K562 (cell line): ENCODE results near the gene KCTD4. TPM values are rescaled to one million over a fixed set of nuclear protein-coding genes. Genes with fewer than 3 reads are reported as not detected.

Experiments used
- ATAC-seq: fragments of 200-7000 bp; cut with Tn5 transposase; 3 replicates; pipeline ENCODE4 v1.9.1; 2020; ENCODE audit warnings: moderate library complexity
- BruUV-seq: library from RNA; stranded (reverse); fragments of 400-500 nt; replicated peaks from 2 replicates; lab custom pipeline; 2021; lab: Mats Ljungman, UMichigan
- CTCF ChIA-PET: fragments of 300-600 bp; formaldehyde crosslinking; extraction: SDS; loops from one replicate; lab custom pipeline; 2021; ENCODE audit warnings: low intra/inter-chr PET ratio; lab: Yijun Ruan, JAX
- POLR2A ChIA-PET: fragments of 300-600, 350-650 bp; sonication (Branson Sonifier 250); formaldehyde crosslinking; extraction: SDS; loops from one replicate; lab custom pipeline; 2021; ENCODE audit warnings: antibody characterized with exemption, inconsistent platforms; lab: Yijun Ruan, JAX
- DNase-seq, 4 experiments: peaks; one replicate each; pipeline versions ENCODE4 v3.0.0 to v3.0.0-alpha.2; 2011 to 2018; ENCODE audit warnings: low spot score in 3 of 4, mixed read lengths in 3 of 4; ENCODE audit errors: extremely low read depth in 1 of 4
- FAIRE-seq: peaks from 2 replicates; lab custom pipeline; 2011; peaks lifted over from hg19 to GRCh38; lab: Jason Lieb, UNC
- H2AFZ ChIP-seq: 2 replicates; pipeline ENCODE4 v1.6.0; 2011; ENCODE audit warnings: low read depth, low read length, control low read depth, inconsistent platforms
- H3K27ac ChIP-seq: fragments of 200-600 bp; 3 replicates; pipeline ENCODE4 v1.8.0; 2011; ENCODE audit warnings: low read depth, mild to moderate bottlenecking, control low read depth, inconsistent platforms, low read length, moderate library complexity, mixed read lengths; ENCODE audit errors: extremely low read depth
- H3K27me3 ChIP-seq, 2 experiments: fragments of 300-600 bp in 1 of 2; 2 replicates in 1 of 2; 3 replicates in 1 of 2; pipeline versions ENCODE4 v1.6.0 to v1.8.0; 2011; ENCODE audit warnings: inconsistent platforms in 2 of 2, low read length in 2 of 2, mild to moderate bottlenecking in 1 of 2, mixed read lengths in 1 of 2, moderate library complexity in 1 of 2; ENCODE audit not compliant: control insufficient read depth in 2 of 2, insufficient read depth in 2 of 2
- H3K36me3 ChIP-seq: fragments of 300-600 bp; 3 replicates; pipeline ENCODE4 v1.8.0; 2011; ENCODE audit warnings: mild to moderate bottlenecking, low read length, inconsistent platforms; ENCODE audit not compliant: control insufficient read depth, insufficient read depth
- H3K4me1 ChIP-seq, 2 experiments: fragments of 200-600 bp in 1 of 2; replicated peaks in 1 of 2; 2 replicates in 1 of 2; 3 replicates in 1 of 2; pipeline versions ENCODE4 v1.5.1 to v1.8.0; 2011; ENCODE audit warnings: inconsistent platforms in 2 of 2, low read length in 2 of 2, mild to moderate bottlenecking in 1 of 2, mixed read lengths in 1 of 2, moderate library complexity in 1 of 2; ENCODE audit not compliant: control insufficient read depth in 2 of 2, insufficient read depth in 2 of 2
- H3K4me2 ChIP-seq: 2 replicates; pipeline ENCODE4 v1.6.1; 2011; ENCODE audit warnings: low read length, control low read depth, inconsistent platforms, mixed read lengths; ENCODE audit not compliant: insufficient read depth
- H3K4me3 ChIP-seq: fragments of 200-600 bp; sonication (generic), shearing (Covaris generic); 2 replicates; pipeline ENCODE4 v1.5.1; 2016; ENCODE audit warnings: control low read depth, inconsistent platforms
- H3K79me2 ChIP-seq: fragments of 200-600 bp; 3 replicates; pipeline ENCODE4 v1.8.0; 2011; ENCODE audit warnings: low read length, inconsistent platforms; ENCODE audit not compliant: control insufficient read depth, insufficient read depth
- H3K9ac ChIP-seq, 2 experiments: 2 replicates each; pipeline versions ENCODE4 v1.6.0 to v1.6.1; 2011; ENCODE audit warnings: low read depth in 2 of 2, low read length in 2 of 2, control low read depth in 1 of 2, inconsistent platforms in 1 of 2, mild to moderate bottlenecking in 1 of 2, mixed read lengths in 1 of 2; ENCODE audit not compliant: insufficient read depth in 1 of 2
- H3K9me1 ChIP-seq: one replicate; pipeline ENCODE4 v1.6.0; 2011; ENCODE audit warnings: inconsistent platforms, mild to moderate bottlenecking, low read length, moderate library complexity; ENCODE audit not compliant: control insufficient read depth, insufficient read depth
- H3K9me3 ChIP-seq: replicated peaks from 2 replicates; pipeline ENCODE4 v1.5.1; 2011; ENCODE audit warnings: low read depth, low read length, inconsistent platforms; ENCODE audit not compliant: control insufficient read depth, insufficient read depth
- H4K20me1 ChIP-seq: replicated peaks from 2 replicates; pipeline ENCODE4 v1.6.1; 2011; ENCODE audit warnings: low read length, inconsistent platforms, mixed read lengths; ENCODE audit not compliant: control insufficient read depth, insufficient read depth
- CCAR2 ChIP-seq: fragments of 200-400 bp; formaldehyde crosslinking; IDR thresholded peaks from 2 replicates; pipeline ENCODE4 v1.6.1; 2017; ENCODE audit warnings: mild to moderate bottlenecking, low read depth, low read length
- DNMT1 ChIP-seq: fragments of 450-650 bp; IDR thresholded peaks from 2 replicates; pipeline ENCODE4 v1.6.1; 2016; ENCODE audit warnings: antibody characterized with exemption, mild to moderate bottlenecking
- FOXP1 ChIP-seq: sonication (generic); formaldehyde crosslinking; IDR thresholded peaks from 2 replicates; pipeline ENCODE4 v1.8.0; 2022; ENCODE audit warnings: mild to moderate bottlenecking, missing genetic modification reagents
- HMBOX1 ChIP-seq: sonication (generic); IDR thresholded peaks from 2 replicates; pipeline ENCODE4 v1.6.1; 2016
- MAZ ChIP-seq, 2 experiments: fragments of 450-650 bp in 1 of 2; sonication (generic) in 1 of 2; formaldehyde crosslinking; IDR thresholded peaks in 1 of 2; conservative IDR thresholded peaks in 1 of 2; 2 replicates each; pipeline versions ENCODE4 v1.4.0 to v1.5.0; 2020; ENCODE audit warnings: mild to moderate bottlenecking in 1 of 2, missing genetic modification reagents in 1 of 2
- MCM5 ChIP-seq: fragments of 450-650 bp; IDR thresholded peaks from 2 replicates; pipeline ENCODE4 v1.6.1; 2016; ENCODE audit warnings: low read depth
- MITF ChIP-seq: IDR thresholded peaks from 2 replicates; pipeline ENCODE4 v1.6.1; 2014; ENCODE audit warnings: antibody characterized with exemption
- PBX2 ChIP-seq, 2 experiments: IDR thresholded peaks in 1 of 2; conservative IDR thresholded peaks in 1 of 2; 2 replicates each; pipeline ENCODE4 v1.6.1; 2016; ENCODE audit warnings: low read depth in 2 of 2, mild to moderate bottlenecking in 1 of 2, missing compliant biosample characterization in 1 of 2, missing genetic modification characterization in 1 of 2, moderate library complexity in 1 of 2
- ZNF121 ChIP-seq: sonication (generic); formaldehyde crosslinking; conservative IDR thresholded peaks from 2 replicates; pipeline ENCODE4 v1.8.0; 2022; ENCODE audit warnings: missing genetic modification reagents
- ZNF165 ChIP-seq: fragments of 250-450 bp; sonication (Bioruptor Pico); IDR thresholded peaks from 2 replicates; pipeline ENCODE4 v1.4.0; 2020; ENCODE audit warnings: borderline replicate concordance
- ZNF699 ChIP-seq: fragments of 250-450 bp; sonication (Bioruptor Pico); IDR thresholded peaks from 2 replicates; pipeline ENCODE4 v1.8.0; 2021; ENCODE audit warnings: mild to moderate bottlenecking, moderate library complexity; ENCODE audit not compliant: insufficient replicate concordance
- WGBS: fragments of 100-300 bp; shearing (Covaris generic); methylation state at CpG from one replicate; pipeline ENCODE4 v1.1.6; 2016; ENCODE audit warnings: low coverage, mixed read lengths; ENCODE audit not compliant: insufficient coverage; ENCODE audit errors: missing lambda C conversion rate; 5-methylcytosine and 5-hydroxymethylcytosine counted together
- in situ Hi-C: fragments of 300-500 bp; cut with MboI; formaldehyde crosslinking; loops from 4 replicates; pipeline ENCODE4 v1.15.0; 2018; ENCODE audit warnings: inconsistent platforms, mixed read lengths
- intact Hi-C: fragments of 100-400 bp; cut with micrococcal nuclease; formaldehyde crosslinking; loops from 2 replicates; pipeline ENCODE4 v1.14.2; 2022
- polyA plus RNA-seq, 8 experiments: library from polyadenylated mRNA; depleted of rRNA in 4 of 8; stranded (reverse) in 5 of 8; unstranded in 3 of 8; fragments of >200 nt; fragmentation: Nextera tagmentation in 2 of 8; fragmentation: Illumina TruSeq in 1 of 8; extraction: Ambion mirVana in 2 of 8; extraction: Trizol in 1 of 8; gene quantifications; 2 replicates each; pipeline versions ENCODE4 v1.2.1 to v1.2.3, GENCODE V29; 2011 to 2014; ENCODE audit warnings: inconsistent platforms in 1 of 8, missing spikeins in 1 of 8
- total RNA-seq, 7 experiments: library from RNA; depleted of rRNA in 6 of 7; stranded (reverse); fragments of >200 nt in 6 of 7; fragmentation: Illumina TruSeq in 2 of 7; extraction: Trizol in 2 of 7; gene quantifications; 2 replicates each; pipeline versions ENCODE4 v1.2.1 to v1.2.3, GENCODE V29; 2011 to 2021; ENCODE audit warnings: low replicate concordance in 1 of 7
- TF ChIP-seq, protein P1 (sequence below): fragments of 150-350 bp; conservative IDR thresholded peaks from 2 replicates; pipeline ENCODE4 v1.6.1; 2014; ENCODE audit warnings: low read length

Gene KCTD4
- total and polyA plus RNA-seq, 9 of the 15 experiments (the other 6 are each of a cell fraction or from before 2014, with no cell fraction given) = not detected

DNA sequence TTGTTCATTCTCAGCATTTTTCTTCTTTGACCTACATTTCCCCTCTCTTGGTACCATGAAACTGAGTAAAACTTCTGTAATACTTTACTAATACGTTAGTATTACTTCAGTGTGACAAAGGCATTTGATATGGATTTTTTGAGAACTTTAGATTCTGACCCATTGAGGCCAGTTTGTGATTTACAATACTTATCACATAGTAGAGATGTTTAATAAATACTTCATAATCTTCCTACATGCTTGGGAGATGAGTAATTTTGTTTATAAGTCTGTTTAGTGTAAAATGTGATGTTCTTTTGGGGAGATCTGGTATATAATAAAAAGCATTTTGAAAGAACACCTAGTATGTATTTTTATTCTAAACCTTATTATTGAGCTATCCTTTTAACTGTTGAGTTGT, 50.9 kb downstream of the KCTD4 start:
- no peak overlapping the region for H3K4me3 ChIP-seq
- CTCF ChIA-PET = no interaction called here
- ATAC-seq = no peak
- no peak overlapping the region for H3K27ac ChIP-seq
- BruUV-seq = no TSS peak
- H3K79me2 ChIP-seq = peaks cover 42% of the 10 kb centered on the region
- no peak overlapping the region for H3K9ac ChIP-seq
- H3K4me2 ChIP-seq = no peak overlapping the region
- POLR2A ChIA-PET = no interaction called here
- 100% methylated on average over 1 of the region's 1 CpG for WGBS
- H3K9me1 ChIP-seq = no peaks in the 10 kb centered on the region
- H3K27me3 ChIP-seq = no peaks in the 10 kb centered on the region
- in situ Hi-C loops (no loop called here), intact Hi-C loops (no loop called here)
- no peak for DNase-seq
- no peaks in the 10 kb centered on the region for H4K20me1 ChIP-seq
- no peak overlapping the region for H2AFZ ChIP-seq
- H3K4me1 ChIP-seq = no peaks in the 10 kb centered on the region; a peak in 1 of 5 replicates
- H3K36me3 ChIP-seq = peaks cover 26% of the 10 kb centered on the region
- no peaks in the 10 kb centered on the region for H3K9me3 ChIP-seq
- no peak for FAIRE-seq
- TF ChIP-seq PBX2 (CRISPR knock-in tag; IDR thresholded peaks at IDR 0.05; ENCODE audit: low read depth) (no peak), PBX2 (tag; conservative IDR thresholded peaks at IDR 0.05; ENCODE audit: low read depth) (no peak), MAZ (CRISPR knock-in tag; conservative IDR thresholded peaks at IDR 0.05 in 1 of 2, IDR thresholded peaks at IDR 0.05 in 1 of 2) (no peak), CCAR2 (no peak), ZNF699 (no peak), ZNF165 (CRISPR knock-in tag) (no peak), FOXP1 (CRISPR knock-in tag) (no peak), MCM5 (no peak), MITF (no peak), ZNF121 (no peak), HMBOX1 (no peak), DNMT1 (no peak)
- TF ChIP-seq, protein P1, sequence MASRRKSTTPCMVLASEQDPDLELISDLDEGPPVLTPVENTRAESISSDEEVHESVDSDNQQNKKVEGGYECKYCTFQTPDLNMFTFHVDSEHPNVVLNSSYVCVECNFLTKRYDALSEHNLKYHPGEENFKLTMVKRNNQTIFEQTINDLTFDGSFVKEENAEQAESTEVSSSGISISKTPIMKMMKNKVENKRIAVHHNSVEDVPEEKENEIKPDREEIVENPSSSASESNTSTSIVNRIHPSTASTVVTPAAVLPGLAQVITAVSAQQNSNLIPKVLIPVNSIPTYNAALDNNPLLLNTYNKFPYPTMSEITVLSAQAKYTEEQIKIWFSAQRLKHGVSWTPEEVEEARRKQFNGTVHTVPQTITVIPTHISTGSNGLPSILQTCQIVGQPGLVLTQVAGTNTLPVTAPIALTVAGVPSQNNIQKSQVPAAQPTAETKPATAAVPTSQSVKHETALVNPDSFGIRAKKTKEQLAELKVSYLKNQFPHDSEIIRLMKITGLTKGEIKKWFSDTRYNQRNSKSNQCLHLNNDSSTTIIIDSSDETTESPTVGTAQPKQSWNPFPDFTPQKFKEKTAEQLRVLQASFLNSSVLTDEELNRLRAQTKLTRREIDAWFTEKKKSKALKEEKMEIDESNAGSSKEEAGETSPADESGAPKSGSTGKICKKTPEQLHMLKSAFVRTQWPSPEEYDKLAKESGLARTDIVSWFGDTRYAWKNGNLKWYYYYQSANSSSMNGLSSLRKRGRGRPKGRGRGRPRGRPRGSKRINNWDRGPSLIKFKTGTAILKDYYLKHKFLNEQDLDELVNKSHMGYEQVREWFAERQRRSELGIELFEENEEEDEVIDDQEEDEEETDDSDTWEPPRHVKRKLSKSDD = no peak
